ENCODE measurements around the gene ADPRHL1.

Gene ADPRHL1

DNA sequence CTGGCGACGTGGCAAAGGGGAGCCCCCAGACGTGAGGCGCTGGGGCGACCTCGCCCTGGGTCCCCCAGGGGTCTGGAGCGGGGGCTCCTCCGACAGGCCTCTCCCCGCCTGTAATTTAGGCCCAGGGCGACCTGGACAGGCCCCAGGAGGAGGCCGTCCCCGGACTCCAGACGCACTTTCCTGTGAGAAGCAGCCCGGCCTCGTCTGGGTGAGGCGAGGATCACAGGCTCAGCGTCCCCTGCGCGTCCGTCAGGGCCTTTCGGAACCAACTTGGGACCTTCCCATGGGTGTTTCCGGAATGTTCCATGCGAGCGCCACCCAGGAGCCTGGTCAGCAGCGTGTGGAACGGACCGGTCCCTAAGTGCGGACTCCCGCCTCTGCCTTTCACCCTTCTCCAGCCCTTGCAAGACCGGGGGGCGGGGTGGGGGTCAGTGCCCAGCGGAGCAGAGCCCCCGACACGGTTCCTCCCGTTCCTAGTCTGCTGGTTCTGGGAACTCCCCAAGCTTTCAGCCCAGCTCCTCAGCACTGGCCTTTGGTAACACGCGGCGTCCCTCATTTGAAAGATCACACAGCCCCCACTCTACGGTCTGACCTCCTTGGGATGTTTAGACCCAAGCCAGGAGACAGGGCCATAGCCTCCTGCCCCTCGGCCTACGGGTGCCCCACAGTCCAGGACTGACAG is 88.2 kb downstream of the ADPRHL1 start:
- DNase-seq, result no peak

- DNase-seq, result no peak
These were observed 88.9 kb downstream of the ADPRHL1 start for GRCh38 chr13:113364311-113364889.

DNA sequence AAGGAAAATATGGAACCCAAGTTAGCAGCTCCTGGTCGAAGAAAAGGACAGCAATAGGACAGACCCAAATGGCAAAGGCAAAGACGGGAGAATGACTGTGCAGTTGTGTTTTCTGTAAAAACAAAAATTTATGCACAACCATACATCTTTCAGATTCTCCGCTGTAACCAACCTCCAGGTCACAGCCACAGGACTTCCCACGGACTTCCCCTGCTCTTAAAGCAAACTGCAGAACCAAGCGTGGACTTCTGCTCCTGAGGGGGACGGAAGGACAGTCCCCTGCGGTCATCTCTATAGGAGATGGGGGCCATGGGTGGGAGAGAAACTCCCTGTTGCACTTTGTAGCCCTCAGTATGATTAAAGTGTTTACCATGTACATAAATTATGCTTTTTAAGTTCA is 91.9 kb downstream of the ADPRHL1 start:
- DNase-seq, result no peak

DNA sequence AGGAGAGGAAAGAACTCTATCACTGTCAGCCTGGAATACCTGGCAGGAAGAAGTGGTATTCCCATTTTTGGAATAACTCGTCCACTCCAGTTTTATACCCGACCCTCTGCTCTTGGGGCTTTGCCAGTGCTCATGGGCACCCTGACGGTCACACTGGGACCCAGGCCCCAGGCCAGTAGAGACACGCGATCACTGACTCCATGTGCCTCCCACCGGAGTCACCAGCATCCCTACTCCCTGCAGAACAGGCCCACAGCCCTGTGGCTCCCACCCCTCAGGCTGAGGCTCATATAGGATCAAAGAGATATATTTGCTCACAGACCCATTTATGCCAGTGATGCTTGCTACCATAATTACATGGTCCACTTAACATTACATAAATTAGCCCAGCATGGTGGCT is 92.8 kb downstream of the ADPRHL1 start:
- no peak for DNase-seq

DNA sequence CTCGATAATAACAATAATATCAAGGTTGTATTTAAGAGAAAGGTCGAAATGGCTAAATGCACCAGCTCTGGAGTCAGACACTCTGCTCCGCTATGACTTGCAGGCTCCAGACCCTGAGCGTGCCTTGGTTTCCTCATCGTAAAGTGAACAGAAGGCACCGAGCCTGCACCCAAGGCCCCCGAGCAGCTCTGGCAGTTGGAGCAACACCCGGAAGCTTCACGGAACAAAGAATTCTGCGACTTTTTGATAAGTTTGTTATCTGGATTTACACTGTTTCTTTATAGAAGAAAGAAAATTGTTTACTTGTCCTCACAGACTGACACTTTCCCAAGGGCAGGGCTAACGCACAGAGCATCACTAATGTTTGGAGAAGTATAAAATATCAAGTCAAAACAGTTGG is 93.7 kb downstream of the ADPRHL1 start:
- DNase-seq, result no peak

- no peak for DNase-seq
These were observed 94.6 kb downstream of the ADPRHL1 start for GRCh38 chr13:113358653-113359190.

- DNase-seq, result no peak
These were observed 95.8 kb downstream of the ADPRHL1 start for GRCh38 chr13:113357529-113357928.

DNA sequence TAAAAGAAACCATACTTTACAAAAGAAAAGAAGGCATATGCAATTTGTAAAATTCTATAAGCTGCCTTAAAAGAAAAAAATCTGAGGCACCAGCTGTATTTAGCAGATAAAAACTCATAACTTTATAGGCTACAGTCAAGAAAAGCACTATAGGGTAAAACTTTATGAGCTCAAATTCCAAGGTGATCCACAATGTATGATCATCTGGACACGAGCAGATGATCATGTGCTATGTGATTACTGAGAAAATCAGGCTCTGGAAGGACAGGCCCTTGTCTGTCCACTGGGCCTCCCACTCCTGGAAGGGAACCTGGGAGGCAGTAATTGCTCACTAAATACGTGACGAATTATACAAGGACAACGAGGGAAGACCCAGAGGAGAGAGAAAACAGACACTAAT is 96.7 kb downstream of the ADPRHL1 start:
- no peak for DNase-seq

GRCh38 chr13:113355621-113356020 is 97.7 kb downstream of the ADPRHL1 start:
- DNase-seq, result no peak

DNA sequence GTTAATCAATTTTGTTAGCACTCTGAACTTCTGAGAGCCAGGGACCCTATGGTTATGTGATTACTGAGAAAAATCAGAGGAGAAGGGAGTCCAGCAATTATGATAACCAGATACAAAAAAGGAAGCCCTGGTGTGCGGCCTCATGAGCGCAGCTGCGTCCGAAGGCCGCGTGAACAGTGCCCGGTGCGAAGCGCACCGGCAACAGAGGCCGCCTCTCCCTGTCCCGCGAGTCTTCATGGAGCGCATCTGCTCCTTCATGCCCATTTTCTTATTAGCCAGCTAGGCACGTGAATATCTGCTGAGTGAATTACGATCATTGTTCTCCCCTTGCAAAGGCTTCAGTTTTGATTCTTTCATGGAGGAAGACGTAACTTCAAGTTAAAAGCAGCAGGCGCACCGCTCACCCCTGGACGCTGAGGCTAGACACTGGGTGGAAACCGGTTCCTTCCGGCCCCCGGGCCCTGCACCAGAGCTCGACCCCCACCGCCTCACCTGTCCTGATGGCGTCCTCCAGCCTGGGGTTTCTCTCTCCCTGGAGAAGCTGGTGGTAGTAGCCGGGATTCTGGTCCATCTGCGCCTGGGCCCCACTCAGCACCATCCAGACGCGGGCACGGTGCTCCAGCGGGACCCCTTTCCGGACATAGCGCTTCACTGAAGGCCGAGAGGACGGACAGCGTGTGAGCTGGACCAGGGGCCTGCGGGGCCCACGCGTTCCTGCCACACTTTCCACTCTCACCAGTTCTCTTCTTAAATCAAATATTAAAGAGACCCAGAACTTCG is 98.3 kb downstream of the ADPRHL1 start:
- no peak for DNase-seq

DNA sequence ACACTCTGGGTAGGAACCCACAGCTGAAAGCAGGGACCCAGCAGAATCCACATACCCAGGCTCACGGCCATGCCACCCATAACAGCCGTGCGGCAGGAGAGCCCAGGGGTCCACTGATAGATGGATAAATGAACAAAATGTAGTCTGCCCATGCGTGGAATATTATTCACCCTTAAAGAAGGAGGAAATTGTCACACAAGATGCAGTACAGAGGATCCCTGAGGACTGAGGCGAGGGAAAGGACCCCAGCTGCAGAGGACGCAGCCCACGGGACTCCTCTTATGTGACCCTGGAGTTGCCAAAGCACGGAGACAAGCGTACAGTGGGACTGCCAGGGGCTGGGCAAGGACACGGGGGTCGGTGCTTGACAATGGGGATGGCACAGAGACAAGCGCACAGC is 100.0 kb downstream of the ADPRHL1 start:
- no peak for DNase-seq

DNA sequence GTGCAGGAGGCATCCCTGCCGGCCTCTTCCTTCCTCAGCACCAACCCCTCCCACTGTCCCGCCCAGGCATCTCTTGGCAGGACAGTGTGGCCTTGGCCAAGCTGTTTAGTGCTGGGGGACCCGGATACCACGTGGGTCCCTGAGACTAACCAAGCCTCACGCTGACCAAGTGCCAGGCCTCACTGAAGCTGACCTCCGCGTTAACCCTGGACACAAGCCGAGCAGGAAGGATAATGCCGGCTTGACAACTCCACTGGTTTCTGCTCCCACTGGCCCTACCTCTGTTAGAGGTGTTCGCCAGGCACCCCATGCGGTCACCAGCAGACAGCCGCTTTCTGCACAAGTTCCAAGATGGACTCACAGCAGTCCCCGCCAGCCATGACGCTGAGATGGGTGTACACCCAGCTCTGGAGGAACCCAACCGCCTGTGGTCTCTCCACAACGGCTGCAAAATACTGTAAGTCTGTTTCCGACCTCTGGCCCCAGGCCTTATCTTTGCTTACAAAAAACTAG is 101.7 kb downstream of the ADPRHL1 start:
- no peak for DNase-seq

DNA sequence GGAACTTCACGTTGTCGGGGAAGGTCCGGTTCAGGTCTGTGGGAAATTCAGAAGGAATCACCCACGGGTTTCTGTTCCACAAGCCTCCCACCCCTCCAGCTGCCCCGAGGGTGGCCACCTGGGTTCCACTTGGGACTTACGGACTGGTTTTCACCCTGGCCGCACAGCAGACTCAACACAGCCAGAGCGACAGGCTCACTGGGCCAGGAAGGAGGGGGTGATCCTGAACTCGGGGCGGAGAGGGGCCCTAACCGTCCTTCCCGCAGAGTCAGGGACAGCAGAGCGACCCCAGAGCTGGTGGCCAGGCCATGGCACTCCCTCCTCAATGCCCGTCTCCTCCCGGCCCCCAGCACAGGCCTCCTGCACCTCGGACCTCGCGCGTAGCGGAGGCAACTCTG is 102.4 kb downstream of the ADPRHL1 start:
- no peak for DNase-seq

- DNase-seq, result no peak
These were observed 103.0 kb downstream of the ADPRHL1 start for GRCh38 chr13:113350065-113350937.
